A549 treated with Mapracorat at 1 μM for 4 hours (cell line): ENCODE measurements around the gene C6orf132. TPM values are rescaled to one million over a fixed set of nuclear protein-coding genes. Genes with fewer than 3 reads are reported as not detected.

Experiments used
- total RNA-seq: library from RNA; stranded (reverse); fragments of 200-300 nt; extraction: Qiagen RNA extraction; gene quantifications from 5 replicates; pipeline ENCODE4 v1.2.3, GENCODE V29; 2022

Gene C6orf132, protein sequence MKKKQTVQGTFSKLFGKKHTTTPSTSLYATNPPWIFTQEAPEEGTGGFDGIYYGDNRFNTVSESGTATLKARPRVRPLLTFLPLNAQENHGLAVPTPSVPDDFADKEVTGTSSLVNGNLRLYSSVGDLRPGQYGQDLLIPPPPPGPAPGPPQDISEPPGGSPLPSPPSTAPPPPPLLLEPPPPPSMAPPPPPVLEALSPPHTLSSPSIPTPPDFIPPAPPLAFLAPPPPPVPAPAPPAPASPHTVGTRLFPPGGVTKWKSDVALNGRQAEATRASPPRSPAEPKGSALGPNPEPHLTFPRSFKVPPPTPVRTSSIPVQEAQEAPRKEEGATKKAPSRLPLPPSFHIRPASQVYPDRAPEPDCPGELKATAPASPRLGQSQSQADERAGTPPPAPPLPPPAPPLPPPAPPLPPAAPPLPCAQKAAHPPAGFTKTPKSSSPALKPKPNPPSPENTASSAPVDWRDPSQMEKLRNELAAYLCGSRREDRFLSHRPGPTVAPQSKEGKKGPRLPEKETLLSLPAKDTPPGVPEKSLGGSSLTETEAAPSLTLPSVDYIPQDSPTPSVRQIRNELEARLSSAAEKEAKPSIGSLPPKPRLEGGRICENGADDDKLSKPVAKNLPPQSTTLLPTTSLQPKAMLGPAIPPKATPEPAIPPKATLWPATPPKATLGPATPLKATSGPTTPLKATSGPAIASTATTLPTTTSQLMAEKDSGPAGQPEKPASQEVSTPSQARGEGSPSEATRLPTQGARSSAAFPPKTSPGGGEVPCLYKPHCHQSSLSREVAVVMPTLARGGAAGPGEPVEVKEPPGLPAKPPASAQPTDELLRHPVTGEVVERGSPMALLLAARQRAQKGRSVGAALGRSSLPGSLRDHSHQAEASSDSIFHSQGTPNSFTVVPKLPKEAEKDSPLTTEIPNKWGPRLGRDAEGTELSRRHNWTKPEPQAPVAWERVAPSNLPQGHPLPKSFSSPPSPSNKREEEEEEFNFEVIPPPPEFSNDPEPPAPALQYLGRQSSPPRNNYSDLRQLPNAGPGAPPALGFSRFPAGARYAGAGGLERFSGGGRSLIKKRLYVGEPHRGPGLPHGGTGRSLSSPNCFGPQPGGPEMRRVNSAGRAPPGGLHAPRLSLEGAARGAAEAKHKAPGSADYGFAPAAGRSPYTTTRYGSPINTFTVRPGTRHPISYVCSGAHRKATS
- 1.9 to 3.0 TPM (median 2.5 TPM) in 5 replicates for total RNA-seq

GRCh38 chr6:42142118-42142835, at the start of gene C6orf132:
Gene C6orf132, minus strand, starts transcription at chr6:42142620. Its CDS starts 176 bp downstream, at chr6:42142444.

GRCh38 chr6:42173101-42173500, 30.7 kb upstream of the C6orf132 start, which contains the start of gene GUCA1A:
Gene GUCA1A, plus strand, starts transcription at chr6:42173364. Its CDS starts 250 bp downstream, at chr6:42173614.

Other genes starting within 250 kb of the C6orf132 start
- 0.83 to 1.4 TPM (median 1.0 TPM) in 5 replicates for gene USP49, start 247.2 kb downstream of the C6orf132 start, total RNA-seq
- gene MED20, start 221.5 kb downstream of the C6orf132 start, total RNA-seq, result 13.0 to 15.0 TPM (median 13.8 TPM) in 5 replicates
- 36.4 to 46.6 TPM (median 39.1 TPM) in 5 replicates for gene BYSL, start 221.1 kb downstream of the C6orf132 start, total RNA-seq
- gene CCND3, start 200.8 kb downstream of the C6orf132 start, total RNA-seq, result 123 to 188 TPM (median 164 TPM) in 5 replicates
- 12.6 to 14.6 TPM (median 13.6 TPM) in 5 replicates for gene TAF8, start 92.1 kb downstream of the C6orf132 start, total RNA-seq
- not detected in 5 replicates for gene GUCA1A, start 30.7 kb upstream of the C6orf132 start, total RNA-seq
- 0.36 to 0.85 TPM (median 0.40 TPM) in 5 replicates for gene GUCA1B, start 52.3 kb upstream of the C6orf132 start, total RNA-seq
- 33.6 to 36.2 TPM (median 34.1 TPM) in 5 replicates for gene MRPS10, start 75.2 kb upstream of the C6orf132 start, total RNA-seq